GM18517 (cell line): ENCODE results near the gene NEB.

Experiments
- ATAC-seq: cut with Tn5 transposase; IDR thresholded peaks from one replicate; pipeline ENCODE4 v1.9.1; 2021; ENCODE audit warnings: mild to moderate bottlenecking, moderate library complexity; ENCODE audit not compliant: unreplicated experiment

Gene NEB, protein sequence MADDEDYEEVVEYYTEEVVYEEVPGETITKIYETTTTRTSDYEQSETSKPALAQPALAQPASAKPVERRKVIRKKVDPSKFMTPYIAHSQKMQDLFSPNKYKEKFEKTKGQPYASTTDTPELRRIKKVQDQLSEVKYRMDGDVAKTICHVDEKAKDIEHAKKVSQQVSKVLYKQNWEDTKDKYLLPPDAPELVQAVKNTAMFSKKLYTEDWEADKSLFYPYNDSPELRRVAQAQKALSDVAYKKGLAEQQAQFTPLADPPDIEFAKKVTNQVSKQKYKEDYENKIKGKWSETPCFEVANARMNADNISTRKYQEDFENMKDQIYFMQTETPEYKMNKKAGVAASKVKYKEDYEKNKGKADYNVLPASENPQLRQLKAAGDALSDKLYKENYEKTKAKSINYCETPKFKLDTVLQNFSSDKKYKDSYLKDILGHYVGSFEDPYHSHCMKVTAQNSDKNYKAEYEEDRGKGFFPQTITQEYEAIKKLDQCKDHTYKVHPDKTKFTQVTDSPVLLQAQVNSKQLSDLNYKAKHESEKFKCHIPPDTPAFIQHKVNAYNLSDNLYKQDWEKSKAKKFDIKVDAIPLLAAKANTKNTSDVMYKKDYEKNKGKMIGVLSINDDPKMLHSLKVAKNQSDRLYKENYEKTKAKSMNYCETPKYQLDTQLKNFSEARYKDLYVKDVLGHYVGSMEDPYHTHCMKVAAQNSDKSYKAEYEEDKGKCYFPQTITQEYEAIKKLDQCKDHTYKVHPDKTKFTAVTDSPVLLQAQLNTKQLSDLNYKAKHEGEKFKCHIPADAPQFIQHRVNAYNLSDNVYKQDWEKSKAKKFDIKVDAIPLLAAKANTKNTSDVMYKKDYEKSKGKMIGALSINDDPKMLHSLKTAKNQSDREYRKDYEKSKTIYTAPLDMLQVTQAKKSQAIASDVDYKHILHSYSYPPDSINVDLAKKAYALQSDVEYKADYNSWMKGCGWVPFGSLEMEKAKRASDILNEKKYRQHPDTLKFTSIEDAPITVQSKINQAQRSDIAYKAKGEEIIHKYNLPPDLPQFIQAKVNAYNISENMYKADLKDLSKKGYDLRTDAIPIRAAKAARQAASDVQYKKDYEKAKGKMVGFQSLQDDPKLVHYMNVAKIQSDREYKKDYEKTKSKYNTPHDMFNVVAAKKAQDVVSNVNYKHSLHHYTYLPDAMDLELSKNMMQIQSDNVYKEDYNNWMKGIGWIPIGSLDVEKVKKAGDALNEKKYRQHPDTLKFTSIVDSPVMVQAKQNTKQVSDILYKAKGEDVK (N-terminal part only)

DNA sequence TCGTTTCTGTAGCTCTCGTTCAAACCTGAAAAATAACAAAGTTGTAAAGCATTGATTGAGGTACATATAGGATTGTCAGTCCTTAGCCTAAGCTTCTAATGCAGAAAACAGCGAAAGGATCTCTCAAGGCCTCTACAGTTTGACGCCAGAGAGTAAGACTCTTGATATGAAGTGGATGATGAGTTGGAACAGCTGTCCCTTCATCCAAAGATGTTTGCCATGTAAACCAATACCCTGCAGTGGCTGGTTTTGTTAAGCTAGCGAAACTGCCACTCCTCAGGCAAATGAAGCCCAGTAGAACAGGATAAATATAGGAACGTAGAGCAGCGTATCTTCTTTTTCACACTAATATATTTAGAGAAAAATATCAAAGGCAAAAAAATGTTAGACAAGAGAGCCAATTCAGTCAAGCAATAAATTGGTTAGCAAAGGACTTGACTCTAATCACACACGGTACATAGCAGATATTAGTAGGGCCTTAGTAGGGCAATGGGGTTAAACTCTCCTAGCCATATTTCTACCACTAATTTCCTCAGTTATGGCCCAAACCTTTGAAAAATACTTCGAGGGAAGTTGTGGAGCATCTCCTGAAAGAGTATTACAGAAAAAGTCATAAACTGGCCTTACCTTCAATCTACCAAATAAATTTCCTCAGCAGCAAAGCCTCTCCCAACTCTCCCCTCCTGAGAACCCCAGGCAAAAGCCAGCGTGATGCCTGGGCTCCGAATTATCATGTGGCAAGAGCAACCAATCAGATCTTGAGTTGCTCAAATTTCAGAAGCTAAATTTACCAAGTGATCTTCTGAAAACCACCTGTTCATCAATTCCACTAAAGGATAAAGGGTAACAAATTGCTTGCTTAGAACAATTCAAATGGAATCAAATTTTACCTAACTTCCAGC is at the start of gene NEB:
Gene NEB, minus strand, starts transcription at position 706 of the 902 bp plus-strand sequence. CDS start 1,320 bp downstream, outside the sequence.
- no peak for ATAC-seq

DNA sequence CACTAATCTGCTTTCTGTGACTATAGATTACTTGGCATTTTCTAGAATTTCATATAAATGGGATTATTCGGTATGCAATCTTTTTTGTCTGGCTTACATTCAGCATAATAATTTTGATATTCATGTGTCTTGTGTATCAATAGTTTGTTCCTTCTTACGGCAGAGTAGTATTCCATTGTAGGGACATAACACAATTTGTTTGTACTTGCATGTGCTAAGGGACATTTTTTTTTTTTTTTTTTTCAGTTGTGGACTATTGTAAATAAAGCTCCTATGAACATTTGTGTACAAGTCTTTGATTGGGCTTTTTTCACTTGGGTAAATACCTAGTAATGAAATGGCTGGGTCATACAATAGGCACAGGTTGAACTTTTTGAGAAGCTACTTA is 48.9 kb upstream of the NEB start:
- no peak for ATAC-seq

DNA sequence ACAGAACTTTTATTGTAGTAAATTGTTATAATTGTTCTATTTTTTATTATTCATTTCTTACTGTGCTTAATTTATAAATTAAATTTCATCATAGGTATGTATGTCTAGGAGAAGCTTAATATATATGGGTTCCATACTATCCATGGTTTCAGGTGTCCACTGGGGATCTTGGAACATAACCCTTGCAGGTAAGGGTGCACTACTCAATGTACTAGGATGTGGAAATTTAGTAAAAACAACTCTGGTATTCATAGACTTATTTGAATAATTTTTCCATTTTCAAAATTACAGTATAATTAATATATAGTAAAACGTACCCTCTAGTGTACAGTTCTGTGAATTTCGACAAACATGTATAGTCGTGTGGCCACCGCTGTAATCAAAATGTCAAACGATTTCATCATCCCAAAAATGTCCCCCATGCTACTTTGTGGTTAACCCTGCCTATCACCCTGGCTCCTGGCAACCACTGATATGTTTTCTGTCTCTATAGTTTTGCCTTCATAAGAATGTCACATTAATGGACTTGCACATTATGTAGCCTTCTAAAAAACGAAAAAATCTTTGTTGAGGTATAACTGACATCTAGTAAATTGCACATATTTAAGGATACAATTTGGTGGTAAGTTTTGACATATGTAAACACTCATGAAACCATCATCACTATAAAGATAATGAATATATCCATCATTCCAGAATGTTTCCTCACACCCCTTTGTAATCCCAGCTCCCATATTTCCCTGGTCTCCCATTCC is 48.3 kb upstream of the NEB start:
- ATAC-seq, result no peak

DNA sequence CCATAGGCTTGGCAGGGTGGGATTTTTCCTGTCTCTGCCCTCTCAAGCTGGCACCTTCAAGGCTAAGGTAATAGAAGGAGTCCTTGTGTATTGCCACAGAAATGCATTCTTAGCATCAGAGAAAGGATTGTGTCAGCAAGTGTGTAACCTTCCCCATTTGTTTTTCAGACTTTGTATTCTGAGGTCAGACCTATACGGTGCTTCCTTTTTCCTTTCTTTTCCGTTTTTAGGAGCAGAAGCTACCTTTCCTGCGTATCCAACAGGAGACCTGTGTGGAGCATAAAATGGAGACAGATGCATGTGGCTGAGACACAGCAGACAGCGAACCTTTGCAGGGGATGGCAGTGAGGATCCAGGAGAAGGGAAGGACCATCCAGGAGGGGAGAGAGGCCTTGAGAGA is 47.4 kb upstream of the NEB start:
- no peak for ATAC-seq

DNA sequence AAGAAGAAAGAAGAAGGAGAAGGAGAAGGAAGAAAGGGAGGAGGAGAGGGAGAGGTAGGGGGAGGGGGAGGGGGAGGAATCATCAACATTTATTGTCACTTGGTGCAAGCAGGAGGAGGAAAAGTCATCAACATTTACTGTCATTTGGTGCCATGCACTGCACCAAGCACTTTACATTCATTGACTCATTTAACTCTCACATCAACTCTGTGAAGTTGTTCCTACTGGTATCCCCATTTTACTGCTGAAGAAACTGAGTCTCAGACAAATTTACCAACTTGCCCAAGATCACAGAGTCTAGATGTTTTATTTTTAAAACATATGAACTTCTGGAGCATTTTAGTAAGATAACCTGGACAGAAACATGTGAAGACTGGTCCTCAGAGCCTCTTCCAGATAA is 46.7 kb upstream of the NEB start:
- ATAC-seq, result no peak

DNA sequence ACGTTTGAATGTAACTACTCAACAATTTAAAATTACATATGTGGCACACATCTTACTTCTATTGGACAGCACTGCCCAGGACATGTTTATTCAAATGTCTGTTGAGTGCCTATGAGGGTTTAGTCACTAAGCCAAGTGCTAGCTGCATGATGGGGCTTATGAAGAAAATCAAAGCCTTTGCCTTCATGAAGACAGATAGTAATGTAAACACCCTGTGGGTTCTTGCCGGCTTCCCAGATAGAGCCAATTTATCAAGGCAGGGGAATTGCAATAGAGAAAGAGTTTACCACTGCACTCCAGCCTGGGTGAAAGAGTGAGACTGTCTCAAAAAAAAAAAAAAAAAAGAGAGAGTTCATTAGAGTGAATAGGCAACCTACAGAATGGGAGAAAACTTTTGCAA is 43.7 kb upstream of the NEB start:
- ATAC-seq, result no peak

DNA sequence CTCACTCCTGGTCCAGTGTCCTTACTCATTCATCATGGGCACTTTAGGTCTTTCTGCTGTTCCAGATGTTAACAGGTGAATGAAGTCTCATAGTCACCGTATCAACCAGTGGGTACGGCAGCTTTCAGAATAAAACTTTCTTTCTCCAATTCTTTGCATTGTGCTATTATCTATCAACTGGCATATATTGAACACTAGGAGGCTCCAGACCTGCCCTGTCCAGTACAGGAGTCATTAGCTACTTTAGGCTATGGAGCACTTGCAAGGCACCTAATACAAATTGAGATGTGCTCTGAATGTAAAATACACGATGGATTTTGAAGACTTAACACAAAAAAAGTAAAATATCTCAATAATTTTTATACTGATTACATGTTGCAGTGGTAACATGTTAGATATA is 43.2 kb upstream of the NEB start:
- no peak for ATAC-seq

DNA sequence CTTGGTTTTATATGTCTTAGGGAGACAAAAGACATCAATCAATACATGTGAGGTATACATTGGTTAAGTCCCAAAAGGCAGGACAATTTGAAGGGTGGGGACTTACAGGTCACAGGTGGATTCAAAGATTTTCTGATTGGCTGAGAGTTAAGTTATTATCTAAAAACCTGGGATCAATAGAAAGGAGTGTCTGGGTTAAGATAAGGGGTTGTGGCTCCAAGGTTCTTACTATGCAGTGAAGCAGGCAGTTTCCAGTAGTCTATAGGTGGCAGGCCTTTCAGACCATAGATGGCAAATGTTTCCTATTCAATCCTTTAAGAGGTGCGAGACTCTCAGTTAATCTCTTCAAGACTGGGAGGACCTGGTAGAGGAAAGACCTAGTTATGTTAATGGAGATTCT is 42.1 kb upstream of the NEB start:
- no peak for ATAC-seq

DNA sequence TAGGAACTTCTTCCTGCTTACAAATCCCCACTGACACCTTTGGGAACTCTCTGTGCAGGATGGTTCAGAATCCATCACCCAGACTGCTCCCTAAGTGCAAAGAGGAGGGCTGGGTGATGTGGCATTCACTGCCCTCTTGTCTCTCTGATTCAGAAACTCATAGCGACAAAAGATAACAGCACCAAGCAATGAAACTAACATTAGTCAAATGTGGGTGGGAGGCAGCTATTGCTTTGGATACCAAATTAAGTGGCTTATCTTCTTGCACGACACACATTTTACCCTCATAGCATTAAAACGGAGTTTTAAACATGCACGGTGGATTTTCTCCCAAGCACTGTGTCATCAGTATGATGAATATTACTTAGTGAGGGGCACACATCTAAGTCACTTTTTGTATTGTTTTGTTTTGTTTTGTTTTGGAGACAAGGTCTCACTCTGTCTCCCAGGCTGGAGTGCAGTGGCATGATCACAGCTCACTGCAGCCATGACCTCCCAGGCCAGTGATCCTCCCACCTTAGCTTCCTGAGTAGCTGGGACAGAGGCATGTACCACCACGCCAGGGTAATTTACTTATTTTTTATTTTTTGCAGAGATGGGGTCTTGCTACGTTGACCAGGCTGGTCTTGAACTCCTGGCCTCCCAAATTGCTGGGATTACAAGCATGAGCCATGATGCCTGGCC is 40.9 kb upstream of the NEB start:
- ATAC-seq, result no peak

DNA sequence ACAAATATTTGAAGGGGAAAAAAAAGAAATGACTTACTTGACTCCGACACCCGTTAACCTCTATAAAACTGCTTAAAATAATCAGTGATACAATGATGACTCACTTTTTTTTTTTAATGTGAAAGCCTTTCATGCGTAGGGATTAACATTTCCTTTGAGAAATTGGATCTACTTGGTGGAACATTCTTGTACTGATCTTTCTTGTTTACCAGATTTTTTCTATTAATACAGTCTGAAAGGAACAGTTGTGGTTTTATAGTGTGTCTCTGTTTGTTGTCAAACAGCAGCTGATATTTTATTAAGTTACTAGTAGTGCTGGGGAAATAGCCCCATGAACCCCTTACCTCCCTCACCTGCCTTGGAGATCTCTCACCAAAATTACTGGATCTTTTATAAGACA is 40.2 kb upstream of the NEB start:
- ATAC-seq, result no peak

DNA sequence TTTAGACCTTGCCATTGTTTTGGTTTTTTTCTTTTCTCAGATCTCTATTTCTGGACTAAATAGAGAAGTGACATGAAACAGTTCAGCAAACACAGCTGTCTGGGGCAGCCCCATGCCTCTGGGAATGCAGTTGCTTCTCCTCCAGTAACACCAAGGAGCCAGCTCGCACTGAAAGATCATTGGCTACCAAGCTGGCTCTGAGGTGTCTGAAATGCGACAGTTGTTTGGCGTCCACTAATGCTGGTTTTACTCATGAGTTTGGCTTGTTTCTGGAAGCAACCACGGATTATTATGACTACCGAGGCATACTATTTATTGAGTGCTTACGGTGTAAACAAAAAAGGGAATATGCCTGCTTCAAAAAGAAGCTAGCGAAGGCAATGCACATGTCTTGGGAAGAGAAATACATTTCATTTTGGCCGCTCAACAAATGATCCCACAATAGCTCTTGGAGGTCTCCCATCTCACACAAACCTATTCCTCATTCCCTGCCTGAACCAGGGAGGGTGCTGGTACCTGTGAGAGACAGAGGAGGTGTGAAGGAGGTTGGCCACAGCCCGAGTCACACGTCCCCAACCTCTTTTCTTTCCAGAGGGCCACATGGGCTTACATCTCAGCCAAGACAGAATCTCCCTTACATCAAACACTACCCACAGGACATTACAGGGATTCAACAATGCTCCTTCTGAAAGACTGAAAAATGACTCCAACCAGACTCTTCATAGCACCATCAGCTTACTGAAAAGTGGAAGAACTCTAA is 37.5 kb upstream of the NEB start:
- ATAC-seq, result peak; percentile 96

DNA sequence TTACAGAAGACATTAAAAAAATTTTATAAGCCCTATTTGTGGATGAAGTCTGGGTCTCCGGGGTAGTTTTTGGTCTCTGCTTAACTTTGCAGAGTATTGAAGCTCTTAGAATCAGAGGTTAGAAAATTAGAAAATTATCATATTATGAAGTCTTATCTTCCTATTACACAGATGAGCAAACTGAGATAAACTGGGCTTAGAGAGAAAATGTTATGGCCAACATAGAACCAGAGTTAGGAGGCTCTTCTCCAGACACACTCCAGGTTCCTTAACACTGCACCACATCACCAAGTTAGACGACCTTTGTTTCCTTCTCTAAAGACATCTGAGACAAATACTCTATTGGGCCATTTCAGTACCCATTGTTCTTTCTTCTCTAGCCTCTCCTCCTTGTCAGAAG is 36.7 kb upstream of the NEB start:
- ATAC-seq, result no peak

DNA sequence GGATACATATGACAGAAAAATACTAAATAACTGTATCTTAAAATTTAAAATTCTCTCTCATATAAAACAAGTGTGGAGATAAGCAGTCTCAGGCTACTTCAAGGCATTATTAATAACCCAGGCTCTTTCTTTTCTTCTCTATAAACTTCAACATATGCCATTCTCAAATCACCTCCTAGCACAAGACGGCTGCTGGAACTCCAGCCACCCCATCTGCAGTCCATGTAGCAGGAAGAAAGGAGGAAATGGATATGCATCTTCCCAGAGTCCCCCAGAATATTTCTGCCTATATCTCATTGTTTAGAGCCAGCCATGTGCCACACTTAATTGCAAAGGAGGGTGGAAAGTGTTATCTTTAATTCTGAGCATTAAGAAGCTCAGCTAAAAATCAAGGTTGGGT is 35.3 kb upstream of the NEB start:
- ATAC-seq, result no peak

DNA sequence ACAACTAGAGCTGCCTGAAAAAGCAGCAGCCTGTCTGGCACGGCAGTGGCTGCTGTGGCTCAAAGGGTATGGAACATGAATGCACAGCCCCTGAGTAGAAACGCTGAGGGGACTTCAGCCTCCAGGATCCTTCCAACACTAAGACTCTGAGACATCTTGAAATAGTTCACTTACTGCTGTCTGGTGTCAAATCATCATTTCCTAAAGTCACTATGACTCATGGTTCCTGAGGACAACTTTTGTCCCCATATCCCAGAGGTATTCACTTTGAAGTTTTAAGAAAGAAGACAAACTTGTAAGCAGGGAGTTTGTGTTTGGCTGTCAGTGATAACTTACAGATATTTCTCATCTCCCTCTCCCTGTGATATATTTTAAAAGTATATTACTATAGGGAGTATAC is 33.3 kb upstream of the NEB start:
- no peak for ATAC-seq

DNA sequence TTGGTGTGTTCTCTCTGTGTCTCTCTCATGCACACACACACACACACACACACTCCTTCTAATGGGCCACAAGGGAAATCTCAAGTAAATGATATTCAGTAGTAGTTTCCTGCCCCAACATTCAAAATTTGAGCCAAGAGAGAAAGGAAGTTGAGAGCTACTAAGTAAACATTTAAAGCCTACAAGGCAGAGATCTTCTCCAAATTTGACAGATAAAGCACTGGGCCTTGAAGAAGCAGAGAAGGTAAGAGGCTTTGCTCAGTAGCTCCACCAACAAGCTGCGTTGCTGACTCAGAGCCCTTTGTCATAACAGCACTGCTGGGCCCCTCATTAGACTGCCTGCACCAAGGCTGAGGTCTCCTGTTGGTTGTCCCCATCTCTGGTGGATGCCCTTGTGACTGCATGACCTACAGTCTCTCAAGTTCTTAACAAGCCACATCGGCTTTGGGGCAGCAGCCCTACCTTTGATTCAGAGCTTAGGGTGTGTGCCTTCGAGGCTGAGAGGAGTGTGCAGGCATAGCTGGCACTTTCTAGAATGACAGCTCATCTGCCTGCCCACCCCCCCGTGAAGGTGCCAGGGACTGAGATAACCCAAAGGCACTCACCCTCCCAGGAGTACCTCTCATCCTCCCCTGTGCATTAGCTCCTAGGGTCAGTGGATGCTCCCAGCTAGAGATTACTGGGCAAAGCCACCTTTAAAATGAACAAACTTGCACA is 32.3 kb upstream of the NEB start:
- peak; percentile 49 for ATAC-seq

DNA sequence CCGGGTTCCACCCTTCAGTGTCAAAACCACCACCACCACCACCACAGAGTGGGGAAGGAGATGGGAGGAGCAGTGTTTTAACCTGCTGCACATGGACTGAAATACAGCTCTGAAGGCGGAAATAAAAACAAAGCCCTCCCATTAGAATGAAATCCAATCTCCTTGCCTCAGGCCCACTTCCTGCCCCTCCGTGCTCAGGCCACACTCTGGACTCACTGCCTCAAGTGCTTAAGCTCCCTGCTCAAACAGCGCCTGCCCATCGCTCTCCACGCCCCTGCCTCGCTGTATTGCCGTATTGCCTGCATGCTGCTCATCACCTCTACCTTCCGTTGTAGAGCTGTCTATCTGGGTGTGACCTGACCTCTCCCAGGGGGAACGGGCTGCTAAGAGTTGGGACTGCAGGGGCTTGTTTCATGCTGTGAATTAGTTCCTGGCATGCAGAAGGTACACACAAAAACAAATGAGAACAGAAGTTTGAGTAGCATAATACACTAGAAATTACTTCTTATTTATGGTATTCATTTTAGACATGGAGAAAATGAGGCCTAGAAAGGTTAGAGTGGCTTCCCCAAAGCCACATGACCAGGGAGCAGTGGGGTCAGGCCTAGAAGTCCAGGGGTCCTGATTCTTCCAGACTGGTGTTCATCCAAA is 31.6 kb upstream of the NEB start:
- ATAC-seq, result no peak

DNA sequence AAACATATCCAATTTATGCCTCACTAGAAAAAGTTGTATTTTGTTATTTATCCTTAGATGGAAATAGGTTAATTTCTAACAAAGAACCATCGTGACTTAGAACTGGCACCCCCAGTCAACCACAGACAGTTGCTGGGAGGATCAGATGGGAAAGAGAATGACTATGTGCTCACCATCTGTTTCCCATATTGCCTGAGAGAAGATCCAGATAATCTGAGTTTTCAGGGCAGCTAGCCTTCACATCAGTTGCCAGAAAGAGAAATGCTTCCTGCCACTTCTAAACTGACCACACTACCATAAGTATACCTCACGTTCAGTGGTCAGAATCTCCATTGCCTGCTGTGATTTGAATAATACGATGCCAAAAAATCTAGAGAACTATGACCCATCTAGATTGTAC is 28.4 kb upstream of the NEB start:
- no peak for ATAC-seq
